HG03575 (cell line): ENCODE measurements around the gene RSRC1.
"Not testable (repeated sequence)": the region's sequence is repeated elsewhere in the genome, so short reads cannot be mapped to it uniquely, and the experiment has no call there.

Experiments used
- ATAC-seq: cut with Tn5 transposase; IDR thresholded peaks from one replicate; pipeline ENCODE4 v1.9.1; 2021; ENCODE audit not compliant: unreplicated experiment, insufficient number of reproducible peaks, low FRiP score; ENCODE audit errors: extremely low read depth

The RSRC1 gene

GRCh38 chr3:158098834-158099424, 11.0 kb upstream of the RSRC1 start:
- no peak for ATAC-seq

GRCh38 chr3:158100681-158101080, 9.2 kb upstream of the RSRC1 start:
- no peak for ATAC-seq

GRCh38 chr3:158101335-158102241, 8.3 kb upstream of the RSRC1 start:
- no peak for ATAC-seq

GRCh38 chr3:158102242-158103080, 7.4 kb upstream of the RSRC1 start:
- ATAC-seq: no peak

- no peak for ATAC-seq
These were observed 6.6 kb upstream of the RSRC1 start for GRCh38 chr3:158103081-158103886.

GRCh38 chr3:158103887-158104327, 6.0 kb upstream of the RSRC1 start:
- ATAC-seq: no peak

- no peak for ATAC-seq
These were observed 5.4 kb upstream of the RSRC1 start for GRCh38 chr3:158104431-158104921.

GRCh38 chr3:158105119-158105709, 4.7 kb upstream of the RSRC1 start:
- no peak for ATAC-seq

GRCh38 chr3:158105710-158106253, 4.1 kb upstream of the RSRC1 start:
- ATAC-seq: no peak

- ATAC-seq: no peak
These were observed 3.0 kb upstream of the RSRC1 start for GRCh38 chr3:158106766-158107471.

- no peak for ATAC-seq
These were observed 2.1 kb upstream of the RSRC1 start for GRCh38 chr3:158107605-158108444.

- no peak for ATAC-seq
These were observed 1.4 kb upstream of the RSRC1 start for GRCh38 chr3:158108445-158108985.

GRCh38 chr3:158109295-158109803, 540 bp upstream of the RSRC1 start:
- ATAC-seq: no peak

GRCh38 chr3:158110658-158111018, 749 bp downstream of the RSRC1 start:
- peak; percentile 3 for ATAC-seq

GRCh38 chr3:158111861-158112260, 2.0 kb downstream of the RSRC1 start:
- ATAC-seq: no peak

- ATAC-seq: not testable (repeated sequence)
These were observed 3.7 kb downstream of the RSRC1 start for GRCh38 chr3:158113595-158113994.
